H9 (cell line): ENCODE measurements around the gene KIF27. TPM values are rescaled to one million over a fixed set of nuclear protein-coding genes. Genes with fewer than 3 reads are reported as not detected.

Experiments
- DNase-seq: peaks from one replicate; pipeline ENCODE4 v3.0.0-alpha.2; 2017
- H2AFZ ChIP-seq: one replicate; pipeline ENCODE4 v1.6.1; 2013; ENCODE audit warnings: mild to moderate bottlenecking, low read length, control low read depth, moderate library complexity
- H2AK5ac ChIP-seq: 2 replicates; pipeline ENCODE4 v1.6.1; 2013; ENCODE audit warnings: low read length, control low read depth, mixed read lengths; ENCODE audit not compliant: insufficient read length
- H2BK120ac ChIP-seq: one replicate; pipeline ENCODE4 v1.6.1; 2013; ENCODE audit warnings: low read depth, mild to moderate bottlenecking, low read length, control low read depth, inconsistent platforms; ENCODE audit not compliant: poor library complexity, severe bottlenecking
- H2BK12ac ChIP-seq: 2 replicates; pipeline ENCODE4 v1.6.1; 2013; ENCODE audit warnings: low read length, control low read depth, mixed read lengths, low read depth; ENCODE audit not compliant: insufficient read length
- H2BK15ac ChIP-seq: 2 replicates; pipeline ENCODE4 v1.6.1; 2013; ENCODE audit warnings: low read depth, low read length, control low read depth
- H2BK20ac ChIP-seq: one replicate; pipeline ENCODE4 v1.6.1; 2013; ENCODE audit warnings: low read depth, mild to moderate bottlenecking, low read length, control low read depth, inconsistent platforms; ENCODE audit not compliant: poor library complexity, severe bottlenecking
- H2BK5ac ChIP-seq: 2 replicates; pipeline ENCODE4 v1.6.1; 2013; ENCODE audit warnings: low read length, control low read depth, mixed read lengths; ENCODE audit not compliant: insufficient read length
- H3K14ac ChIP-seq: 2 replicates; pipeline ENCODE4 v1.6.1; 2013; ENCODE audit warnings: low read length, control low read depth; ENCODE audit not compliant: insufficient read depth
- H3K18ac ChIP-seq: 2 replicates; pipeline ENCODE4 v1.6.1; 2013; ENCODE audit warnings: low read depth, mild to moderate bottlenecking, mixed read lengths, low read length, control low read depth; ENCODE audit not compliant: insufficient read length
- H3K23ac ChIP-seq: 2 replicates; pipeline ENCODE4 v1.6.1; 2013; ENCODE audit warnings: low read length, control low read depth, mixed read lengths, low read depth; ENCODE audit not compliant: insufficient read length
- H3K23me2 ChIP-seq: 2 replicates; pipeline ENCODE4 v1.6.1; 2013; ENCODE audit warnings: low read depth, mild to moderate bottlenecking, mixed read lengths, low read length, control low read depth; ENCODE audit not compliant: insufficient read length, poor library complexity, severe bottlenecking
- H3K27ac ChIP-seq: 2 replicates; pipeline ENCODE4 v1.5.1; 2013; ENCODE audit warnings: low read length, control low read depth, mixed read lengths, low read depth; ENCODE audit not compliant: insufficient read length
- H3K27me3 ChIP-seq: 2 replicates; pipeline ENCODE4 v1.6.1; 2013; ENCODE audit warnings: low read length, control low read depth, inconsistent platforms; ENCODE audit not compliant: insufficient read depth
- H3K4ac ChIP-seq: 2 replicates; pipeline ENCODE4 v1.6.1; 2013; ENCODE audit warnings: low read depth, mild to moderate bottlenecking, control low read depth, inconsistent platforms, low read length, moderate library complexity
- H3K4me1 ChIP-seq: 2 replicates; pipeline ENCODE4 v1.6.1; 2013; ENCODE audit warnings: low read length, control low read depth, inconsistent platforms; ENCODE audit not compliant: insufficient read depth
- H3K4me2 ChIP-seq: 2 replicates; pipeline ENCODE4 v1.6.1; 2013; ENCODE audit warnings: low read length, control low read depth, mixed read lengths; ENCODE audit not compliant: insufficient read length, insufficient read depth
- H3K56ac ChIP-seq: 2 replicates; pipeline ENCODE4 v1.6.1; 2013; ENCODE audit warnings: low read depth, mild to moderate bottlenecking, mixed read lengths, low read length, control low read depth; ENCODE audit not compliant: insufficient read length
- H3K79me1 ChIP-seq: 2 replicates; pipeline ENCODE4 v1.6.1; 2013; ENCODE audit warnings: low read depth, mild to moderate bottlenecking, moderate library complexity, low read length, control low read depth, inconsistent platforms; ENCODE audit not compliant: insufficient read depth, poor library complexity, severe bottlenecking
- H3K79me2 ChIP-seq: 2 replicates; pipeline ENCODE4 v1.6.1; 2013; ENCODE audit warnings: low read length, control low read depth, inconsistent platforms; ENCODE audit not compliant: insufficient read depth
- H3K9ac ChIP-seq: 2 replicates; pipeline ENCODE4 v1.6.1; 2013; ENCODE audit warnings: low read length, control low read depth, mixed read lengths; ENCODE audit not compliant: insufficient read length; ENCODE audit errors: extremely low read depth
- H3K9me3 ChIP-seq: one replicate; pipeline ENCODE4 v1.6.1; 2013; ENCODE audit warnings: low read depth, low read length, inconsistent platforms; ENCODE audit not compliant: control insufficient read depth
- H3T11ph ChIP-seq: one replicate; pipeline ENCODE4 v1.6.1; 2013; ENCODE audit warnings: mild to moderate bottlenecking, low read length, control low read depth, inconsistent platforms
- H4K20me1 ChIP-seq: one replicate; pipeline ENCODE4 v1.6.1; 2013; ENCODE audit not compliant: control insufficient read depth, insufficient read length, insufficient read depth
- H4K5ac ChIP-seq: 2 replicates; pipeline ENCODE4 v1.6.1; 2013; ENCODE audit warnings: low read depth, mild to moderate bottlenecking, mixed read lengths, low read length, control low read depth; ENCODE audit not compliant: insufficient read length
- H4K8ac ChIP-seq: replicated peaks from 2 replicates; pipeline ENCODE4 v1.6.1; 2013; ENCODE audit warnings: low read length, control low read depth, mixed read lengths, low read depth; ENCODE audit not compliant: insufficient read length
- H4K91ac ChIP-seq: 2 replicates; pipeline ENCODE4 v1.6.1; 2013; ENCODE audit warnings: low read depth, mild to moderate bottlenecking, moderate library complexity, mixed read lengths, low read length, control low read depth; ENCODE audit not compliant: insufficient read length
- H3K27ac Mint-ChIP-seq, 3 experiments: 2 replicates in 2 of 3; 3 replicates in 1 of 3; pipeline ENCODE4 v1.8.0; 2020 to 2021; ENCODE audit warnings: mixed read lengths in 3 of 3, mild to moderate bottlenecking in 1 of 3, moderate library complexity in 1 of 3
- H3K27me3 Mint-ChIP-seq: 2 replicates; pipeline ENCODE4 v1.8.0; 2021; ENCODE audit warnings: low read depth, mild to moderate bottlenecking, moderate library complexity, mixed read lengths
- H3K36me3 Mint-ChIP-seq, 3 experiments: 2 replicates in 2 of 3; 3 replicates in 1 of 3; pipeline ENCODE4 v1.8.0; 2020 to 2021; ENCODE audit warnings: low read depth in 3 of 3, mixed read lengths in 3 of 3; ENCODE audit not compliant: insufficient read depth in 1 of 3
- H3K4me1 Mint-ChIP-seq, 2 experiments: 2 replicates each; pipeline ENCODE4 v1.8.0; 2020; ENCODE audit warnings: mixed read lengths in 2 of 2
- H3K4me3 Mint-ChIP-seq, 2 experiments: 2 replicates in 1 of 2; 3 replicates in 1 of 2; pipeline ENCODE4 v1.8.0; 2020 to 2021; ENCODE audit warnings: mild to moderate bottlenecking in 2 of 2, mixed read lengths in 2 of 2, moderate library complexity in 1 of 2
- H3K9me3 Mint-ChIP-seq, 2 experiments: 2 replicates in 1 of 2; 3 replicates in 1 of 2; pipeline ENCODE4 v1.8.0; 2020; ENCODE audit warnings: mild to moderate bottlenecking in 2 of 2, mixed read lengths in 2 of 2, moderate library complexity in 1 of 2
- CTCF ChIP-seq: fragments of 200-600 bp; sonication (generic); conservative IDR thresholded peaks from 3 replicates; pipeline ENCODE4 v1.8.0; 2021; ENCODE audit warnings: antibody characterized with exemption, mild to moderate bottlenecking
- WGBS: extraction: QIAGEN DNeasy Blood & Tissue Kit; methylation state at CpG from one replicate; pipeline ENCODE4 v1.1.7; 2013; ENCODE audit warnings: missing lambda C conversion rate, low lambda C conversion rate, mixed read lengths; ENCODE audit not compliant: insufficient read length; ENCODE audit errors: extremely low coverage; 5-methylcytosine and 5-hydroxymethylcytosine counted together
- total RNA-seq: library from RNA; stranded (reverse); gene quantifications from 2 replicates; pipeline ENCODE4 v1.2.1, GENCODE V29; 2021

The KIF27 gene
- total RNA-seq, 1 experiment from 2014 or later = 2.9 TPM

GRCh38 chr9:83940590-83941303, 19.5 kb upstream of the KIF27 start:
- Histone ChIP-seq H2BK20ac (no peak overlapping the region), H3K14ac (no peak overlapping the region), H4K20me1 (no peaks in the 10 kb centered on the region), H3K4ac (no peak overlapping the region), H2AFZ (no peak overlapping the region), H3K9ac (no peak overlapping the region), H3K79me1 (no peaks in the 10 kb centered on the region), H2BK15ac (no peak overlapping the region), H3K23me2 (no peaks in the 10 kb centered on the region), H2BK5ac (no peak overlapping the region), H3K27ac (no peak overlapping the region), H2BK120ac (no peak overlapping the region), H3K4me2 (no peak overlapping the region), H3T11ph (no peak overlapping the region), H4K8ac (no peak overlapping the region), H3K9me3 (no peaks in the 10 kb centered on the region), H2AK5ac (no peak overlapping the region), H3K56ac (no peak overlapping the region), H3K23ac (no peak overlapping the region), H4K91ac (no peak overlapping the region), H3K18ac (no peak overlapping the region), H4K5ac (no peak overlapping the region), H3K4me1 (no peaks in the 10 kb centered on the region), H2BK12ac (no peak overlapping the region), H3K27me3 (no peaks in the 10 kb centered on the region), H3K79me2 (no peaks in the 10 kb centered on the region)
- Mint-ChIP-seq H3K27me3 (no peaks in the 10 kb centered on the region), H3K9me3 (no peaks in the 10 kb centered on the region), H3K36me3 (peaks cover 0 to 19% (median 14%) of the 10 kb centered on the region in 3 experiments; a peak in 4 of 7 replicates), H3K27ac (no peak overlapping the region), H3K4me3 (no peak overlapping the region; a peak in 1 of 5 replicates), H3K4me1 (peaks cover 0 to 5% of the 10 kb centered on the region in 2 experiments; a peak in 2 of 4 replicates)
- no peak for DNase-seq
- WGBS = no CpG with 5 or more reads among the region's 5 CpGs
- TF ChIP-seq CTCF = no peak
